Myometrial cell (primary cell): ENCODE measurements around the gene CSNK2B. TPM values are rescaled to one million over a fixed set of nuclear protein-coding genes. Genes with fewer than 3 reads are reported as not detected.

Experiments
- total RNA-seq: library from RNA; depleted of rRNA; stranded (reverse); fragments of >200 nt; gene quantifications from 2 replicates; pipeline ENCODE4 v1.2.3, GENCODE V29; 2015

CSNK2B gene
- total RNA-seq = 281 and 300 TPM in 2 replicates

DNA sequence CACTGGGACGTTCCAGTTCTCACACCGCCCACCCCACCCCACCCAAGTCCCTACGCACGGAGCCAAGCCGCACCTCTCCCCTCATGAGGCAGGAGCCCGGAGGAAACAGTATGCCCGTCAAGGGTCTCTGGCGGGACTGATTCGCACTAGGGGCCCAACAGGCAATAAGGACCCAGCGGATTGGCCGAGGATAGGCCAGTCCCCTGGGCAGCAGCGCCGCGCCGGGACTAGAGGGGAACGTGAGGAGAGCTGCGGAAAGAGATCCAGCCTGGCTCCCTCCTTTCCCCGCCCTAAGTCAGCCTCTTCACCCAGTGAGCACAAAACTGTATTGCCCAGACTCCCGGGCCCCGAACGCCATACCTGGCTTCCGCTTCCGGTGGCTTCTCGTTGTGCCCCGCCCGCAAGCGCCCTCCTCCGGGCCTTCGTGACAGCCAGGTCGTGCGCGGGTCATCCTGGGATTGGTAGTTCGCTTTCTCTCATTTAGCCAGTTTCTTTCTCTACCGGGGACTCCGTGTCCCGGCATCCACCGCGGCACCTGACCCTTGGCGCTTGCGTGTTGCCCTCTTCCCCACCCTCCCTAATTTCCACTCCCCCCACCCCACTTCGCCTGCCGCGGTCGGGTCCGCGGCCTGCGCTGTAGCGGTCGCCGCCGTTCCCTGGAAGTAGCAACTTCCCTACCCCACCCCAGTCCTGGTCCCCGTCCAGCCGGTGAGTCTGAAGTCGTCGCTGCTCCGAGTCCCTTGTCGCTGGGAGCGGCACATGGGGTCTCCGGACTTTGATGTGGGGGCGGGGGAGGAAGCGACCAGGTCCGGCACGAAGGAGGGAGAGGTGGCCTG, at the start of gene CSNK2B:
CSNK2B (plus strand) TSS at position 580 of the 836 bp plus-strand sequence. CDS start 752 bp downstream, outside the sequence.

DNA sequence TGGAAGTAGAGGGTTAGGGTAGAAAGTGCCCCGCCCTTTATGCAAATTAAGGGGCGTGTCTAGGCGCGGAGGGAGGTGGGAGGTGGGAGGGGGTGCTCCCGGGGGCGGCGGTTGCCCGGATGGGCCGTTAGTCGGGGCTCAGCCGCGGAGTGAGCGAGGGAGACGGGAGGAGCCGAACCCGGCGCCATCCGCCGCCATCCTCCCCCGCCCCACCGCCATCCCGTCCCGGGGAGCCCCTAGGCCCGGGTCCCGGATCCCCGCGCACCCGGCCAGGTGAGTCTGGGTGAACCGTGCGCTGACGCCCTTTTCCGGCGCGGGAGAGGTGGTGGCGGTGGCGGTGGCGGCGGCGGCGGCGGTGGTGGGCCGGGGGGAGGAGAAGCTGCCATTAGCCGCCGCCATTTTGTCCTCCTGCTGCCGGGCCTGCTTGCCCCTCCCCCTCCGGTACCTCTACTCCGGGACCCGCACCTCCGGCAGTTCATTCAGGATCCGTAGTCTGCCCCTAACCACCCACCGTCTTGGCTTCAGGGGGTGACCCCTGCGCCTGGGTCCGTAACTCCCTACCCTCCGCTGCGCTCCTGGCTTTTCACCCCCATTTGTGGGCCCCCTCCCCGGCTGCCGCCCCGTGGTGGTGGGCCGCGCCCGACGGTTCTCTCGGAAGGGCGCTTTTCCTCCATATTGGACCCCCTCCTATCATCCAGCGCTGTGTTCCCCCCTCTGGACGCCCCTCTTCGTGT, 45.1 kb upstream of the CSNK2B start, which contains the start of gene PRRC2A:
PRRC2A (plus strand) TSS at position 130 of the 734 bp plus-strand sequence. CDS start 2,075 bp downstream, outside the sequence.

DNA sequence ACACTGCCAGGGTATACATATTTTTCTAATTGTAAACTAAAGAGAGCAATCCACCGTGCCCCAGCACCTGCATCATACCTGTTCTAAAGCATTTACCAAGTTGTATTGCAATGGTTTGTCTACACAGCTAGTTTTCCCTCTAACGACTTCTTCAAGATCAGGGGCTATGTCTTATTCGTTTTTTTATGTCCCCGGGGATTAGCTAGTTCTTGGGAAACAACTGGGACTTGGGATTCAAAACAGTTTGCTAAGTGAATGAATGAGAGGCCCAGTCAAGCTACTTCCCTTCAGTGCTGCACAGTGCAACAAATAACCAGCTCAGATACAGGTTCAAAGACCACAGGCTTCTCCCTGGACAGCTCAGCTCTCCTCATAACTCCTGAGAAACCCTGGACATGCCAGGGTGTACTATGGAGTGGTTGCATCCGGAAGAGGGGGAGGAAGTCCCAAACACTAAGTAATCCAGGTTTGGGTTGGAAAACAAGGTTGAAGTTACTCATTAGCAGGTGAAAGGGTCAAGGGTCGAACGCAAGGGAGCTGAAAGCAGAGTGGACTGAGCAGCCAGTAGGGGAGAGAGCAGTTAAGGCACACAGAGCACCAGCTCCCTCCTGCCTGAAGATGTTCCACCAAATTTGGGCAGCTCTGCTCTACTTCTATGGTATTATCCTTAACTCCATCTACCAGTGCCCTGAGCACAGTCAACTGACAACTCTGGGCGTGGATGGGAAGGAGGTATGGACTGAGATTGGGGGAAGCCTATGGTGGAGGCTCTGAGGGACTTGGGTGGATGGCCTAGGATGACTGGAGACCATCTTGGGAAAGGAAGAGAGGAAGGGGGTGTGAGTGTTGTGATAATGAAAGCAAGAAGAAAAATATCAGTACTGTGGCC, 10.3 kb upstream of the CSNK2B start, which contains the start of gene APOM:
APOM (plus strand) TSS at position 546 of the 889 bp plus-strand sequence; CDS start at position 619, 73 bp downstream.

DNA sequence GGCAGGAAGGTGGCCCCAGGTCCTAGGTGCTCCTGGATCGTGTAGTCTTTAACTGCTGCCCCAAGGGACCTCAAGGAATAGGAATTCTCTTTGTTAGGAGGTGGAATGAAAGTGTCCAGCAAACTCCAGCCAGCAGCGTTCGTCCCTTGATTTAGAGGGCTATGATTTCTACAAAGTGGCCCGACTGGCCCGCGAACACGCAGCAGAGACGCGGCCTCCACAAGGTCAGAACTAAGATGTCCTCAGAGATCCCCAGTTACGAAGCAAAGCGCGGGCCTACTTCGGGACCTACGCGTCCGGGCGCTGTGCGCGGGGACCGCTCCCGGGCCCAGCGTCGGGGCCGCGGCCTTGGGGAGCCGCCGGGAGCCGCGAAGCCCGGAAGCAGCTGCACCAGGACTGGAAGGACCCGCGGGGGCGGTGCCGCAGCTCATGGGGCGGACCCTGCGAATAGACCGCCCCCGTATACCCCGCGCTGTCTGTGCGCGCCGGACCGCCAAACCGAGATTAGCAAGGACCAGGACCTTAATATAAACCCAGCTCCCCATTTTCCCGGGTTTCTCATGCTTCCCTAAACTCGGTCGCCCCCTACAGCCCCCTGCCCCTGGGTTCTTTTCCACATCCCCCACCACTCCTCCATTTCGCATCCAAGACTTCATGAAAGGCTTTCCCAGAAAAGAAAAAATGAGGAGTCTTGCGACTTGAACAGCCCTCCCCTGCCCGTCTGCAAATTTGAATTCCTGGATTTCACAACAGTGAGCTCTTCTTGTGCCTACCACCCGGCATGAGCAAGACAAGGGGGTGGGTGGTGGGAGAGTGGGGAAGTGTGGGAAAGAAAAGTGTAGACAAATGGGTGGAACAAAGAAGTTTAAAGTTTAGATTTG, 5.3 kb upstream of the CSNK2B start, which contains the start of gene C6orf47:
C6orf47 (minus strand) TSS at position 398 of the 881 bp plus-strand sequence. CDS start 831 bp downstream, outside the sequence.

DNA sequence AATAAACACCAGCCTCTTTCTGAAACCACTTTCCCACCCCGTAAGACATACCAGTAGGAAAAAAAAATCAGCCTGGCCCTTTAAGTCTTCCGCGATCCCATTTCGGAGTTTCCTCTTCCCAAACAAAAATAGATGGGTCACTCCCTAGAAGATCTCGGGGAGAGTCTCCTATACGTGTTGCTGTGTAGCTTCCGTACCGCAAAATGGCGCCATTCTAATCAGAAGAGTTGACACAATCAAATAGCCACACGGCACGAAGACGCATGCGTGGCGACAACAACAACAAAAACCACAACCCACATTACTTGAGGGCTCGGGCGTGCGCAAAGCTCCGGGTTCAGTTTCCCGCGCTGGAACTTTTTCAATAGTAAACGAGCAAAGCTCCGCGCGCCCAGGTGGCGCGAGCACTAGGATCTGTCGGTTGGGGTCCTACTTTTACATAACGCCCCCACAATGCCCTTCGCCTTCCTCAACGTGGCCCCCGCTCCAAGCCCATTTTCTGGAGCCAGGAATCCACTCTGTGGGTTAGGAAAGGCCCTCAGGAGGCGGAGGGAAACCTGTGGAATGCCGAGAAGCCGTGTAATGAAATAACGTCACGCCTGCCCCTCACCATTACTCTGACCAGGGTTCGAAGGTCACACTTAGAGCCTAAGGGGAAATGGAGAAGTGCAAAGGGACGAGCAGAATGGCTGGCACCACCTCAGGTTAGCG, 935 bp upstream of the CSNK2B start, which contains the start of gene GPANK1:
GPANK1 (minus strand) TSS at position 208 of the 711 bp plus-strand sequence. CDS start 519 bp downstream, outside the sequence.

DNA sequence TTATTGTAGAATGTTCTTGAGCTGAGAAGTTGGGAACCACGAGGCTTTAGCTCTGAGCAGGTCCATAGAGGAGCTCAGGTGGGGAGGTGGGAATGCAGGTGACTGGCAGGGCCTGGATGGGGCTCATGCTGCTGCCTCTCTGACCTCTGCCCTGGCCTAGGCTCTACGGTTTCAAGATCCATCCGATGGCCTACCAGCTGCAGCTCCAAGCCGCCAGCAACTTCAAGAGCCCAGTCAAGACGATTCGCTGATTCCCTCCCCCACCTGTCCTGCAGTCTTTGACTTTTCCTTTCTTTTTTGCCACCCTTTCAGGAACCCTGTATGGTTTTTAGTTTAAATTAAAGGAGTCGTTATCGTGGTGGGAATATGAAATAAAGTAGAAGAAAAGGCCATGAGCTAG, 3.8 kb downstream of the CSNK2B start, which contains the start of gene LY6G5B:
LY6G5B (plus strand) TSS at position 301 of the 400 bp plus-strand sequence. CDS start 975 bp downstream, outside the sequence.

DNA sequence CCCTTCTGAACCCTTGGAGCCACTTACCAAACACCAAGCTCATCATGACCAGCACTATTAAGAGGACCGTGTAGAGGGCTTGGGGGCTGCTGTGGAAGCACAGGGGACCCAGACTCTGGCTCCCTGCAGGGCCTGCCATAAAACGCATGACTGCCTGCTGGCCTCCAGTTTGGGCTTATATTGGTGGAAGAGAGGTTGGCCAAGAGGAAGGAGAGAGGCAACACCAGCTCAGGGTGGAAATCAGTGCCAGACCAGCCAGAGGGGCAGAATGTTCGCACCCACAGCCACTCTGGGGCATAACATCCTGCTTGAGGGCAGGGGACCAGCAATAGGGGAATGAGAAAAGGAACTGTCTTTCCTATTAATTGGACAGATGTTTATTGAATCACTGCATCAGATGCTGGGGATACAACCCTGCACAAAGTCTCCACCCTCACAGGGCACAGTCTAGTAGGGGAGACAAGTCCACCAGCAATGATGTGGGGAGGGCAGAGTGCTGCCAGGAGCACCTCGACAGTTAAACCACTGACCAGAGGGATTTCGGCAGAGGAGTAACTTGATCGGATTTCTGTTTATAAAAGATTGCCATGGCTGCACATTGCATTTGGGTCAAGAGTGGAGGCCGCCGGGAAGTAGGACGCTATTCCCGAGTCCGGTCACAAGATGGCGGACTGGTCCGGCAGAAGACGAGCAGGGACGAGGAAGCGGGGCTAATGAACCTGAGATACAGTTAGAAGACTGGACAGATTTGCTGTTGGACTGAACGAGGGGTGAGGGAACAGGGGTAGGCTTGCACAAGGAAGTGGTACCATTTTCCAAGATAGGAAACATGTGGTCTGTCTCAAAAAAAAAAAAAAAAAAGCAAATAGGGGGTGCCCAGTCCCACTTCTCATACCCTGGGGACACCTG, 14.6 kb downstream of the CSNK2B start, which contains the start of gene LY6G5C:
LY6G5C (minus strand) TSS at position 842 of the 909 bp plus-strand sequence; CDS start at position 148, 694 bp downstream.

DNA sequence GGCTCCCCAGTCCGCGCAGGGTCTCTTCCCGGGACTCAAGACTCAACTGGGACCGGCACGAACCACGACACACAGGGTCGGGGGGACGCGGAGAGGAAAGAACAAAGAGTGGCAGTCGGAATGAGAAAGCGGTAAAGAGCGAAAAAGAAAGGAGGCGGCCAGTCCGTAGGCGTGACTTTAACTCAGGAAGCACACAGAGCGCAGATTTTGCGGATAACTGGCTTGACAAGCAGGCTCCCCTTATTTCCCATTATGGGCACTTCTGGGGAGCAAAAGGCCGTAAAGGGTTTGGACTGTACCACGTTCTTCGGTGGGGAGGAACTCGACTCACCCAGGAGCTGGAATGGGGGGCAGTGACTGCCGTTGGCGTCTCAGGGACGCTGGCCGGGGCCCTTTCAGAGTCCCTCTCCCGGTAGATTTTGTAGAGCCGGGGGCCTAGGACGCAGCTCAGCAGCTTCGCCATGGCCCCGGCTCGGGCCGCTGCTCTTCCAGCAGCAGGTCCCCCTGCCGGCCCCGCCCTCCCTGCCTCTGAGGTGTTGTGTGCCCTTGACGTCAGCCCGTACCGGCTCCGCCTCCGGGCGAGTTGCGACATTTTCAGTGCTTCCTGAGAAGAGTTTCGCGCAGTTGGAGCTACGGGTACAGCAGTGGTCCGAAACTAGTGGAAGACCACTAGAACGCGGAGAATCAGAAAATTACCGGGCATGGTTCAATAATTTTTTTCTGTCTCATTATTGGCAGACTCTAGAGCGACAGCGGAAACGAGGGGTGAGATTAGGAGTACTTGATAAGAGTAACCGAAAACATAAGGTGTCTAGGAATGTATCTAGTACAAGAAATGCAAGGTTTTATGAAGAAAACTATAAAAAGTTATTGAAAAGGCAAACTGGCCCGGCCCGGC, 37.2 kb downstream of the CSNK2B start, which contains the start of gene ABHD16A:
ABHD16A (minus strand) TSS at position 506 of the 898 bp plus-strand sequence; CDS start at position 463, 43 bp downstream.

DNA sequence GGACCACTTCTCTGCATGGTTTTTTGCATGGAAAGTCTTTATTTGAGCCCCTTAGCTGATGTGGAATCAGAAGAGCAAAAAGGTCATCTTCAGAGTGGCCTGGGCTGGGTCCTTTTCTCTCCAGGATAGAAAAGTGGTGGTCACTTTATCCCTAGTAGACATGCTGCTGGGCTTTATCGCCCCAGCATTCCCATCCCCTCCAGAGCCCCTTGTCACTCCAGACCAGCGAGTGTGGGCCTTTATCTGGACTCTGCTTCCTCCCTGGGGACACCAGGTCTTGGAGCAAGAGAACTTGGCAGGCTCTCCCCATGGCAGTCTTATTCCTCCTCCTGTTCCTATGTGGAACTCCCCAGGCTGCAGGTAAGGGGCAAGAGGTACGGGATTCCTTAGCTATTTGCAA, 40.7 kb downstream of the CSNK2B start, which contains the start of gene LY6G6F:
LY6G6F (plus strand) TSS at position 268 of the 400 bp plus-strand sequence; CDS start at position 309, 41 bp downstream.

DNA sequence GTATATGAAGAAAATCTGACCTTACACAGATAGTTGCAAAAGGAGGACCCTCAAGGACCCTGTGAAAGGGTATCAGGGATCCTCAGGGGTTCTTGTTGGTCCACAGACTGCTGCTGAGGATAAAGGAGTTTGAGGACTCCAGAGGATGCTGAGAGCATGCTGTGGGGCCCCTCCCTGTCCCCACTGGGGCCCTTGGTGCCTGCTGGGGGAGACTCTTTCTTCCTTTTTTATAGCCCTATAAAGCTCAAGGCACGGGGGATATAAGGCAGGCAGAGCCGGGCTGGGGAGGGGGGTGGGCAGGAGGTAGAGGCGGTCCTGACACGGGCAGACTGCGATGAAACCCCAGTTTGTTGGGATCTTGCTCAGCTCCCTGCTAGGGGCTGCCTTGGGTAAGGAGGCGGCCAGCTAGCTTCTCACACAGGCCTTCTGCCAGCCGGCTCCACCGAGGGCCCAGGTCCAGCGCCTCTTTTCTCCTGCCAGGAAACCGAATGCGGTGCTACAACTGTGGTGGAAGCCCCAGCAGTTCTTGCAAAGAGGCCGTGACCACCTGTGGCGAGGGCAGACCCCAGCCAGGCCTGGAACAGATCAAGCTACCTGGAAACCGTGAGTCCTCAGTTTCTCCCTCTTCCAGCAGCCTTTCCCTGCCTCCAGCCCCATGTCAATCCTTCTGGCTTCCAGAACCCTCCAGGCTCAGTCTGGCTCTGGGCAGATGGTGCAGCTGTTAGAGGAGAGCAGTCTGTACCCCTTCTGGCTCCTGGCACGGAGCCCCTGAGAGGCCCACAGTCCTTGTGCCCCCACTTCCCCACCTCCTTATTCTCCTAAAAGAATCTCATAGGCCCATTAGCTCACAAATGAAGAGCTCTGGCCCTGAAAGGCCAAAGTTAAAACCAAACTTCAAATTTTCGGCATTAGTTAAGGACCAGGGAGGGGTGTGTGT, 49.4 kb downstream of the CSNK2B start, which contains the start of gene LY6G6D:
LY6G6D (plus strand) TSS at position 327 of the 937 bp plus-strand sequence; CDS start at position 335, 8 bp downstream.

Other genes with a start within 250 kb of the CSNK2B start
- 25.7 and 26.2 TPM in 2 replicates for gene MICB, start 167.9 kb upstream of the CSNK2B start, total RNA-seq
- gene MCCD1, start 137.1 kb upstream of the CSNK2B start, total RNA-seq = not detected in 2 replicates
- 564 and 622 TPM in 2 replicates for gene DDX39B, start 124.1 kb upstream of the CSNK2B start, total RNA-seq
- 0.18 and 0.58 TPM in 2 replicates for gene ATP6V1G2, start 119.5 kb upstream of the CSNK2B start, total RNA-seq
- 22.0 and 28.5 TPM in 2 replicates for gene NFKBIL1, start 118.5 kb upstream of the CSNK2B start, total RNA-seq
- gene LTA, start 93.8 kb upstream of the CSNK2B start, total RNA-seq = not detected in 2 replicates
- not detected in 2 replicates for gene TNF, start 90.5 kb upstream of the CSNK2B start, total RNA-seq
- gene LTB, start 83.7 kb upstream of the CSNK2B start, total RNA-seq = not detected in 2 replicates
- gene LST1, start 79.8 kb upstream of the CSNK2B start, total RNA-seq = not detected in 2 replicates
- not detected in 2 replicates for gene NCR3, start 73.1 kb upstream of the CSNK2B start, total RNA-seq
- not detected in 2 replicates for gene AIF1, start 50.8 kb upstream of the CSNK2B start, total RNA-seq
- 77.8 and 81.9 TPM in 2 replicates for gene PRRC2A, start 45.4 kb upstream of the CSNK2B start, total RNA-seq
- gene BAG6, start 13.4 kb upstream of the CSNK2B start, total RNA-seq = 241 and 292 TPM in 2 replicates
- gene APOM, start 10.2 kb upstream of the CSNK2B start, total RNA-seq = 1.4 and 1.7 TPM in 2 replicates
- 17.0 and 20.9 TPM in 2 replicates for gene C6orf47, start 5.3 kb upstream of the CSNK2B start, total RNA-seq
- 12.4 and 16.1 TPM in 2 replicates for gene GPANK1, start 1.1 kb upstream of the CSNK2B start, total RNA-seq
- 0.58 and 2.7 TPM in 2 replicates for gene LY6G5B, start 3.9 kb downstream of the CSNK2B start, total RNA-seq
- 0.29 and 1.1 TPM in 2 replicates for gene LY6G5C, start 15.0 kb downstream of the CSNK2B start, total RNA-seq
- gene ABHD16A, start 37.2 kb downstream of the CSNK2B start, total RNA-seq = 41.6 and 52.5 TPM in 2 replicates
- gene LY6G6F, start 40.8 kb downstream of the CSNK2B start, total RNA-seq = not detected in 2 replicates
- not detected in 2 replicates for gene LY6G6D, start 49.3 kb downstream of the CSNK2B start, total RNA-seq
- not detected in 2 replicates for gene LY6G6C, start 55.7 kb downstream of the CSNK2B start, total RNA-seq
- not detected in 2 replicates for gene MPIG6B, start 57.3 kb downstream of the CSNK2B start, total RNA-seq
- gene DDAH2, start 63.2 kb downstream of the CSNK2B start, total RNA-seq = 63.1 and 65.7 TPM in 2 replicates
- gene CLIC1, start 70.5 kb downstream of the CSNK2B start, total RNA-seq = 1,096 and 1,127 TPM in 2 replicates
- gene MSH5, start 73.9 kb downstream of the CSNK2B start, total RNA-seq = 7.8 and 16.7 TPM in 2 replicates
- 1.8 and 2.3 TPM in 2 replicates for gene SAPCD1, start 96.6 kb downstream of the CSNK2B start, total RNA-seq
- gene VWA7, start 111.2 kb downstream of the CSNK2B start, total RNA-seq = under 0.01 TPM in 1 of 2 replicates, not detected in the other
- gene VARS1, start 129.7 kb downstream of the CSNK2B start, total RNA-seq = 102 and 105 TPM in 2 replicates
- 85.3 and 118 TPM in 2 replicates for gene LSM2, start 140.9 kb downstream of the CSNK2B start, total RNA-seq
- gene HSPA1L, start 149.2 kb downstream of the CSNK2B start, total RNA-seq = 0.29 and 0.35 TPM in 2 replicates
- gene HSPA1A, start 149.5 kb downstream of the CSNK2B start, total RNA-seq = 38.1 and 41.2 TPM in 2 replicates
- gene HSPA1B, start 161.7 kb downstream of the CSNK2B start, total RNA-seq = 59.4 and 73.5 TPM in 2 replicates
- gene NEU1, start 196.7 kb downstream of the CSNK2B start, total RNA-seq = 71.2 and 73.9 TPM in 2 replicates
- 0.18 TPM in 1 of 2 replicates, not detected in the other for gene SLC44A4, start 212.9 kb downstream of the CSNK2B start, total RNA-seq
- 44.7 and 47.9 TPM in 2 replicates for gene EHMT2, start 231.6 kb downstream of the CSNK2B start, total RNA-seq
- gene ZBTB12, start 236.0 kb downstream of the CSNK2B start, total RNA-seq = 2.0 and 2.3 TPM in 2 replicates